ENCODE results near the gene TCF4.

- TF ChIP-seq, protein P1, sequence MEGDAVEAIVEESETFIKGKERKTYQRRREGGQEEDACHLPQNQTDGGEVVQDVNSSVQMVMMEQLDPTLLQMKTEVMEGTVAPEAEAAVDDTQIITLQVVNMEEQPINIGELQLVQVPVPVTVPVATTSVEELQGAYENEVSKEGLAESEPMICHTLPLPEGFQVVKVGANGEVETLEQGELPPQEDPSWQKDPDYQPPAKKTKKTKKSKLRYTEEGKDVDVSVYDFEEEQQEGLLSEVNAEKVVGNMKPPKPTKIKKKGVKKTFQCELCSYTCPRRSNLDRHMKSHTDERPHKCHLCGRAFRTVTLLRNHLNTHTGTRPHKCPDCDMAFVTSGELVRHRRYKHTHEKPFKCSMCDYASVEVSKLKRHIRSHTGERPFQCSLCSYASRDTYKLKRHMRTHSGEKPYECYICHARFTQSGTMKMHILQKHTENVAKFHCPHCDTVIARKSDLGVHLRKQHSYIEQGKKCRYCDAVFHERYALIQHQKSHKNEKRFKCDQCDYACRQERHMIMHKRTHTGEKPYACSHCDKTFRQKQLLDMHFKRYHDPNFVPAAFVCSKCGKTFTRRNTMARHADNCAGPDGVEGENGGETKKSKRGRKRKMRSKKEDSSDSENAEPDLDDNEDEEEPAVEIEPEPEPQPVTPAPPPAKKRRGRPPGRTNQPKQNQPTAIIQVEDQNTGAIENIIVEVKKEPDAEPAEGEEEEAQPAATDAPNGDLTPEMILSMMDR (IDR thresholded peaks at IDR 0.05), result no peak
- TF ChIP-seq USF1 (IDR thresholded peaks at IDR 0.05; ENCODE audit: borderline replicate concordance, low read depth), result no peak
- TF ChIP-seq, protein P2, sequence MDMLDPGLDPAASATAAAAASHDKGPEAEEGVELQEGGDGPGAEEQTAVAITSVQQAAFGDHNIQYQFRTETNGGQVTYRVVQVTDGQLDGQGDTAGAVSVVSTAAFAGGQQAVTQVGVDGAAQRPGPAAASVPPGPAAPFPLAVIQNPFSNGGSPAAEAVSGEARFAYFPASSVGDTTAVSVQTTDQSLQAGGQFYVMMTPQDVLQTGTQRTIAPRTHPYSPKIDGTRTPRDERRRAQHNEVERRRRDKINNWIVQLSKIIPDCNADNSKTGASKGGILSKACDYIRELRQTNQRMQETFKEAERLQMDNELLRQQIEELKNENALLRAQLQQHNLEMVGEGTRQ (IDR thresholded peaks at IDR 0.05; ENCODE audit: borderline replicate concordance, low read depth, low read length), result no peak
- no peak for TF ChIP-seq RFX5 (IDR thresholded peaks at IDR 0.05; ENCODE audit: low read length)
Measured at GRCh38 chr18:55418439-55418838, 169.6 kb downstream of the TCF4 start.
